ENCODE data around the gene PES1. TPM values are rescaled to one million over a fixed set of nuclear protein-coding genes. Genes with fewer than 3 reads are reported as not detected.

PES1 gene
- total and polyA plus RNA-seq, 2 donors from 2014 or later, result 57.0 to 68.4 TPM

GRCh38 chr22:30610299-30610698, 18.6 kb upstream of the PES1 start:
- Histone ChIP-seq H3K4me1 (ENCODE audit: control insufficient read depth in 2 of 3, insufficient read depth in 2 of 3, low read depth in 1 of 3, low read length in 3 of 3) (peaks cover 3 to 23% (median 11%) of the 10 kb centered on the region in 3 donors), H3K9me3 (ENCODE audit: control insufficient read depth in 2 of 3, insufficient read depth in 1 of 3, low read length in 3 of 3) (no peaks in the 10 kb centered on the region), H3K27ac (ENCODE audit: low read depth in 2 of 2, low read length in 2 of 2) (no peak overlapping the region), H3K27me3 (ENCODE audit: control insufficient read depth, insufficient read depth, low read length) (no peaks in the 10 kb centered on the region), H3K4me3 (ENCODE audit: low read length in 3 of 3) (no peak overlapping the region), H3K36me3 (ENCODE audit: control insufficient read depth in 2 of 3, insufficient read depth in 3 of 3, low read length in 3 of 3) (peaks cover 0 to 16% (median 13%) of the 10 kb centered on the region in 3 donors), H3K9ac (ENCODE audit: low read length in 3 of 3) (no peak overlapping the region)
- no peak for TF ChIP-seq CTCF (IDR thresholded peaks at IDR 0.05; ENCODE audit: borderline replicate concordance, extremely low read depth, insufficient read depth)
- DNase-seq (no peak), FAIRE-seq (no peak)
- intact Hi-C loops (cut with DNase I), result no loop called here

- TF ChIP-seq CTCF (IDR thresholded peaks at IDR 0.05; ENCODE audit: borderline replicate concordance, extremely low read depth, insufficient read depth), result no peak
- peaks cover 3 to 23% (median 11%) of the 10 kb centered on the region in 3 donors for H3K4me1 ChIP-seq (ENCODE audit: control insufficient read depth in 2 of 3, insufficient read depth in 2 of 3, low read depth in 1 of 3, low read length in 3 of 3)
- intact Hi-C loops (cut with DNase I), result no loop called here
- no peaks in the 10 kb centered on the region for H3K9me3 ChIP-seq (ENCODE audit: control insufficient read depth in 2 of 3, insufficient read depth in 1 of 3, low read length in 3 of 3)
- peak overlapping the region in 1 of 2 donors; percentile 19 for H3K27ac ChIP-seq (ENCODE audit: low read depth in 2 of 2, low read length in 2 of 2)
- peak overlapping the region in 1 of 3 donors; percentile 57 for H3K9ac ChIP-seq (ENCODE audit: low read length in 3 of 3)
- peak overlapping the region in 1 of 3 donors; percentile 74 for H3K4me3 ChIP-seq (ENCODE audit: low read length in 3 of 3)
- DNase-seq (peak in 1 of 5 donors; percentile 37), FAIRE-seq (no peak)
- H3K27me3 ChIP-seq (ENCODE audit: control insufficient read depth, insufficient read depth, low read length), result no peaks in the 10 kb centered on the region
- peaks cover 0 to 13% (median 13%) of the 10 kb centered on the region in 3 donors for H3K36me3 ChIP-seq (ENCODE audit: control insufficient read depth in 2 of 3, insufficient read depth in 3 of 3, low read length in 3 of 3)
These were observed 17.8 kb upstream of the PES1 start for GRCh38 chr22:30609260-30610185.

- H3K9ac ChIP-seq (ENCODE audit: low read length in 3 of 3), result peak overlapping the region in 1 of 3 donors; percentile 47
- peak overlapping the region in 2 of 3 donors; percentile 36 to 74 for H3K4me3 ChIP-seq (ENCODE audit: low read length in 3 of 3)
- peaks cover 0 to 7% (median 4%) of the 10 kb centered on the region in 3 donors for H3K36me3 ChIP-seq (ENCODE audit: control insufficient read depth in 2 of 3, insufficient read depth in 3 of 3, low read length in 3 of 3)
- H3K27me3 ChIP-seq (ENCODE audit: control insufficient read depth, insufficient read depth, low read length), result no peaks in the 10 kb centered on the region
- FAIRE-seq (no peak), DNase-seq (peak in 1 of 5 donors; percentile 10)
- no peak overlapping the region for H3K27ac ChIP-seq (ENCODE audit: low read depth in 2 of 2, low read length in 2 of 2)
- H3K4me1 ChIP-seq (ENCODE audit: control insufficient read depth in 2 of 3, insufficient read depth in 2 of 3, low read depth in 1 of 3, low read length in 3 of 3), result peaks cover 3 to 23% (median 11%) of the 10 kb centered on the region in 3 donors
- TF ChIP-seq CTCF (IDR thresholded peaks at IDR 0.05; ENCODE audit: borderline replicate concordance, extremely low read depth, insufficient read depth), result no peak
- intact Hi-C loops (cut with DNase I), result no loop called here
- H3K9me3 ChIP-seq (ENCODE audit: control insufficient read depth in 2 of 3, insufficient read depth in 1 of 3, low read length in 3 of 3), result no peaks in the 10 kb centered on the region
These were observed 16.2 kb upstream of the PES1 start for GRCh38 chr22:30607939-30608338.
